ENCODE results near the gene DGKG. TPM values are rescaled to one million over a fixed set of nuclear protein-coding genes. Genes with fewer than 3 reads are reported as not detected.

Gene DGKG
- total RNA-seq, 2 donors from 2014 or later, result 0.17 to 0.64 TPM

DNA sequence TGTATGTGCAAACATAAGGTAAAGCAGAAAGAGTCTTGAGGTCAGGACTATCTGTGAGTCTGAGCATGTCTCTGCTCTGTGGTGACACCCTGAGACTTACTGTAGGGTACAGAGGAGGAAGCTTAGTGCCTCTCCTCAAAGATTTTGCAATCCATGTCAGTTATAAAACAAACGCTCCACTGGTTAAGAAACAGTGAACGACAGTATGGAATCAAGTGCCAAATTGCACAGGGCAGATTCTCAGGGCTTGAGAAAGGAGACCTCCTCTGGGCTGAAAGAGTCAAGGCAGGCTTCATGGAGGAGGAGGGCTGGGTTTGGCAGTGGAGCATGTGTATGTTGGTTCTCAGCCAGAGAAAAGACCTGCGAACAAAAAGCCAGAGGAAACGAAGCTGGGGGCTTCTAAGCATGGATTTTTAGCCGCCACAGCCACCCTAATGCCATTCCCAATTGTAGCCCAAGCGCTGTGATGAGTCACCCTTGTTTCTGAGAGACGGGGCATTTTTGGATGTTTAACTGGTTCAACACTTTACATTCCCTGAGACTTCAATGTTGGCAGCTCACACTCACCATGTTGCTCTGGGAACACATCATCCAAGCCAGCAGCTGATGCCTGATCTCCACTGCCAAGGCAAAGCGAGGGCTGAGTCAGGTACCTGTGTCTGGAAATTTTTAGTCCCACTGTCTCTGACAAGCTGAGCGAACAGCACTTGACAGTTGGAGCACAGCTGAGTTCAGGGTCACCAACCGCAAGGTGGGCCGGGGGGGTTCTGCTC lies 3.4 kb upstream of the DGKG start:
- Histone ChIP-seq H3K27me3 (peaks cover 24% of the 10 kb centered on the region), H3K4me1 (no peaks in the 10 kb centered on the region), H3K4me3 (no peak overlapping the region), H3K36me3 (no peaks in the 10 kb centered on the region), H3K27ac (no peak overlapping the region), H3K9me3 (no peaks in the 10 kb centered on the region), H3K9ac (ENCODE audit: low read depth in 2 of 2, low read length in 2 of 2) (no peak overlapping the region)
- intact Hi-C loops (cut with DNase I), result no loop called here
- DNase-seq, result no peak
- TF ChIP-seq, protein P1, sequence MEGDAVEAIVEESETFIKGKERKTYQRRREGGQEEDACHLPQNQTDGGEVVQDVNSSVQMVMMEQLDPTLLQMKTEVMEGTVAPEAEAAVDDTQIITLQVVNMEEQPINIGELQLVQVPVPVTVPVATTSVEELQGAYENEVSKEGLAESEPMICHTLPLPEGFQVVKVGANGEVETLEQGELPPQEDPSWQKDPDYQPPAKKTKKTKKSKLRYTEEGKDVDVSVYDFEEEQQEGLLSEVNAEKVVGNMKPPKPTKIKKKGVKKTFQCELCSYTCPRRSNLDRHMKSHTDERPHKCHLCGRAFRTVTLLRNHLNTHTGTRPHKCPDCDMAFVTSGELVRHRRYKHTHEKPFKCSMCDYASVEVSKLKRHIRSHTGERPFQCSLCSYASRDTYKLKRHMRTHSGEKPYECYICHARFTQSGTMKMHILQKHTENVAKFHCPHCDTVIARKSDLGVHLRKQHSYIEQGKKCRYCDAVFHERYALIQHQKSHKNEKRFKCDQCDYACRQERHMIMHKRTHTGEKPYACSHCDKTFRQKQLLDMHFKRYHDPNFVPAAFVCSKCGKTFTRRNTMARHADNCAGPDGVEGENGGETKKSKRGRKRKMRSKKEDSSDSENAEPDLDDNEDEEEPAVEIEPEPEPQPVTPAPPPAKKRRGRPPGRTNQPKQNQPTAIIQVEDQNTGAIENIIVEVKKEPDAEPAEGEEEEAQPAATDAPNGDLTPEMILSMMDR (IDR thresholded peaks at IDR 0.05), result no peak

DNA sequence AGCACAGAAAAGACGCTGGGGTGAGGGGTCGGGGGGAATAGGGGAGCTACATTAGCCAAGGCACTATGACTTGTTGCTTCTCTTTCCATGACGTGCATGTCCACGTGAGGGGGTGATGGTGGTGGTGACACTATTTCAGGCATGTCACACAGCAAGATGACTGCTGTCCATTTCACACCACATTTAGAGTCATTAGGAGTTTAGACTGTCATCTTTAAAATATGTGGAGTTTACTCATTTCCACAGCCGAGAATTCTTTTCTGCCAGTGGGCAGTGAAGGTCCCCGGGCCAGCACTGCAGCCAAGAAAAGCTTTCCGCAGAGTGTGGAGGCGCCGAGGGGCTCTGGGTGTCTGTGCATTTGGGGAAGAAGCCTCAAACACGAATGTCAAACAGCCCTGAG lies 954 bp upstream of the DGKG start:
- Histone ChIP-seq H3K9me3 (no peaks in the 10 kb centered on the region), H3K4me3 (no peak overlapping the region), H3K4me1 (no peaks in the 10 kb centered on the region), H3K36me3 (no peaks in the 10 kb centered on the region), H3K27me3 (peaks cover 24% of the 10 kb centered on the region), H3K9ac (ENCODE audit: low read depth in 2 of 2, low read length in 2 of 2) (no peak overlapping the region), H3K27ac (no peak overlapping the region)
- TF ChIP-seq, protein P1 (IDR thresholded peaks at IDR 0.05), result no peak
- intact Hi-C loops (cut with DNase I), result no loop called here
- DNase-seq, result no peak

DNA sequence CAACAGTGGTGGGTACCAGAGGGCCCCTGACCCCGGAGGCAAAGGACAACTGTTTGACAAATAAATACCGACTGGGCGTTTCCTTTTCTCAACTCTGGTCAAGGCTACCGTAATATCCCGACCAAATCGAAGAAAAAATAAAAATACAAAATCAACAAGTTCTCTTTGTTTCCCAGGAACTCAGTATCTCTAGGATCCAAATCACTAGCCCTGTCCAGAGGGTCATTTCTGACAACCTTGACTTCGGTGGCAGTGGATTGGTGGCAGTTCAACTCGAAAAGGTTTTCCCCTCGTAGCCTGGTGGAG lies 456 bp upstream of the DGKG start:
- intact Hi-C loops (cut with DNase I), result no loop called here
- H3K9ac ChIP-seq (ENCODE audit: low read depth in 2 of 2, low read length in 2 of 2), result no peak overlapping the region
- no peak overlapping the region for H3K27ac ChIP-seq
- TF ChIP-seq, protein P1 (IDR thresholded peaks at IDR 0.05), result no peak
- H3K9me3 ChIP-seq, result no peaks in the 10 kb centered on the region
- H3K4me3 ChIP-seq, result peak overlapping the region; percentile 29
- no peak for DNase-seq
- no peaks in the 10 kb centered on the region for H3K4me1 ChIP-seq
- H3K36me3 ChIP-seq, result no peaks in the 10 kb centered on the region
- peaks cover 24% of the 10 kb centered on the region for H3K27me3 ChIP-seq

DNA sequence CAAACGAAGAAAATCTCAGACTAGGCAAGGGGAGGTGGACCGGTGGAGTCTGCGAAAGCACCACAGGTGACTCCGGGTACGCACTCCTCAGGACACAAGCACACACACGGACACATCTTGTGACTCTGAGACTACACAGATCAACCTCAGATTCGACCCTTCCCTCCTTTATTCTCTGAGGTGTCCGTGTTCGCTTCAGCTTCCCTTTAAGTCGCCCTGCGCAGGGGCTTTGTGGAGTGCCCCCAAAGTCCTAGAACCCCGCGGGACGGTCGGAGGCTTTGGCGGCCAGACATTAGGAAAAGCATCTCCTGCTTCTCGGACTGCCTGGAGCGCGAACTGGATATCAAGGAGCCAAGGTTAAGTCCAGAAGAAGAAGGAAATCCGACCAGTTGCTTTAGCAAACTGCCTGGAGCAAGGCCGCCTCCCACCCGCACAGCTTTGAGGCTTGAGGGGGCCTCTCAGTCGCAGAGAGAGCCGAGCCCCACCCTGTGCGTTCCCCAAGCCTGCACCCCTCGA lies 730 bp downstream of the DGKG start:
- TF ChIP-seq, protein P1 (IDR thresholded peaks at IDR 0.05), result no peak
- Histone ChIP-seq H3K27me3 (peaks cover 24% of the 10 kb centered on the region), H3K4me1 (no peaks in the 10 kb centered on the region), H3K27ac (no peak overlapping the region), H3K36me3 (no peaks in the 10 kb centered on the region), H3K9ac (ENCODE audit: low read depth in 2 of 2, low read length in 2 of 2) (peak overlapping the region in 1 of 2 donors; percentile 47), H3K4me3 (peak overlapping the region; percentile 29), H3K9me3 (no peaks in the 10 kb centered on the region)
- intact Hi-C loops (cut with DNase I), result no loop called here
- DNase-seq, result no peak

DNA sequence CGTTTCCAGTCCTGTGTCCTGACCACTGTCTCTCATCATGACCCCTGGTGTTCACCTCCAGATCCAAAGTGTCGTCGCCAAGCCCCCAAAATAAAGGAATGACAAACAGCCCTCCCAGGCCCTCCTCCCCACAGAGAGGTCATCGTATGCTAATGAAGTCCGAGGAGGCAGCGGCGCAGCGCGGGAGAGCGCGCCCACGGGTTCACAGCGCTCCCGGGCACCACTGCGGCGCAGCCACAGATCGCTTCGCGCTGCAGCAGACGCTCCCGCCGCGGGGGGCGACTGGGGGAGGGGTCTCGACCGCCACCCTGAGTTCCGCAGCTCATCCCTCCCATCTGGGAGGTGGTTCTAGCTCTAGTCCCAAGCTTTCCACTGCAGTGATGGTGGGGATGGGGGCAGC lies 1.3 kb downstream of the DGKG start:
- Histone ChIP-seq H3K27ac (no peak overlapping the region), H3K4me1 (no peaks in the 10 kb centered on the region), H3K4me3 (peak overlapping the region; percentile 29), H3K9me3 (no peaks in the 10 kb centered on the region), H3K36me3 (no peaks in the 10 kb centered on the region), H3K27me3 (peaks cover 24% of the 10 kb centered on the region), H3K9ac (ENCODE audit: low read depth in 2 of 2, low read length in 2 of 2) (peak overlapping the region in 1 of 2 donors; percentile 47)
- no peak for DNase-seq
- TF ChIP-seq, protein P1 (IDR thresholded peaks at IDR 0.05), result no peak
- intact Hi-C loops (cut with DNase I), result no loop called here
